Chondrocyte (in vitro differentiated cells): ENCODE results near the gene SOCS4. TPM values are rescaled to one million over a fixed set of nuclear protein-coding genes. Genes with fewer than 3 reads are reported as not detected.
"Not testable (repeated sequence)": the region's sequence is repeated elsewhere in the genome, so short reads cannot be mapped to it uniquely, and the experiment has no call there.

ENCODE experiments used
- DNase-seq: peaks from one replicate; pipeline ENCODE4 v3.0.0; 2021; ENCODE audit warnings: mixed read lengths, low spot score
- H3K27ac Mint-ChIP-seq: one replicate; pipeline ENCODE4 v1.8.0; 2021; ENCODE audit warnings: mild to moderate bottlenecking, moderate library complexity, mixed read lengths; ENCODE audit not compliant: unreplicated experiment
- H3K27me3 Mint-ChIP-seq: 2 replicates; pipeline ENCODE4 v1.8.0; 2021; ENCODE audit warnings: low read depth, mixed read lengths
- H3K36me3 Mint-ChIP-seq: 2 replicates; pipeline ENCODE4 v1.8.0; 2021; ENCODE audit warnings: low read depth, mixed read lengths
- H3K4me1 Mint-ChIP-seq: 2 replicates; pipeline ENCODE4 v1.8.0; 2021; ENCODE audit warnings: low read depth, mild to moderate bottlenecking, mixed read lengths
- H3K4me3 Mint-ChIP-seq: one replicate; pipeline ENCODE4 v1.8.0; 2021; ENCODE audit warnings: mild to moderate bottlenecking, moderate library complexity, mixed read lengths; ENCODE audit not compliant: unreplicated experiment
- H3K9me3 Mint-ChIP-seq: 2 replicates; pipeline ENCODE4 v1.8.0; 2021; ENCODE audit warnings: low read depth, mixed read lengths
- total RNA-seq: library from RNA; stranded (reverse); gene quantifications from 3 replicates; pipeline ENCODE4 v1.2.1, GENCODE V29; 2021
- TF ChIP-seq, protein P1 (sequence below): fragments of 200-600 bp; sonication (generic); IDR thresholded peaks from 2 replicates; pipeline ENCODE4 v1.5.0; 2021; ENCODE audit warnings: antibody characterized with exemption, mild to moderate bottlenecking, moderate library complexity

Gene SOCS4
- total RNA-seq, 1 donor from 2014 or later = 25.0 TPM

GRCh38 chr14:55028066-55028465, 1.0 kb downstream of the SOCS4 start:
- H3K36me3 Mint-ChIP-seq = no peaks in the 10 kb centered on the region
- TF ChIP-seq, protein P1, sequence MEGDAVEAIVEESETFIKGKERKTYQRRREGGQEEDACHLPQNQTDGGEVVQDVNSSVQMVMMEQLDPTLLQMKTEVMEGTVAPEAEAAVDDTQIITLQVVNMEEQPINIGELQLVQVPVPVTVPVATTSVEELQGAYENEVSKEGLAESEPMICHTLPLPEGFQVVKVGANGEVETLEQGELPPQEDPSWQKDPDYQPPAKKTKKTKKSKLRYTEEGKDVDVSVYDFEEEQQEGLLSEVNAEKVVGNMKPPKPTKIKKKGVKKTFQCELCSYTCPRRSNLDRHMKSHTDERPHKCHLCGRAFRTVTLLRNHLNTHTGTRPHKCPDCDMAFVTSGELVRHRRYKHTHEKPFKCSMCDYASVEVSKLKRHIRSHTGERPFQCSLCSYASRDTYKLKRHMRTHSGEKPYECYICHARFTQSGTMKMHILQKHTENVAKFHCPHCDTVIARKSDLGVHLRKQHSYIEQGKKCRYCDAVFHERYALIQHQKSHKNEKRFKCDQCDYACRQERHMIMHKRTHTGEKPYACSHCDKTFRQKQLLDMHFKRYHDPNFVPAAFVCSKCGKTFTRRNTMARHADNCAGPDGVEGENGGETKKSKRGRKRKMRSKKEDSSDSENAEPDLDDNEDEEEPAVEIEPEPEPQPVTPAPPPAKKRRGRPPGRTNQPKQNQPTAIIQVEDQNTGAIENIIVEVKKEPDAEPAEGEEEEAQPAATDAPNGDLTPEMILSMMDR = no peak
- peak overlapping the region; percentile 95 for H3K27ac Mint-ChIP-seq
- no peaks in the 10 kb centered on the region for H3K27me3 Mint-ChIP-seq
- H3K4me3 Mint-ChIP-seq = peak overlapping the region; percentile 92
- no peak for DNase-seq
- H3K9me3 Mint-ChIP-seq = no peaks in the 10 kb centered on the region
- peaks cover 51% of the 10 kb centered on the region for H3K4me1 Mint-ChIP-seq

- TF ChIP-seq, protein P1 = no peak
- no peaks in the 10 kb centered on the region for H3K9me3 Mint-ChIP-seq
- peak overlapping the region; percentile 92 for H3K4me3 Mint-ChIP-seq
- H3K36me3 Mint-ChIP-seq = no peaks in the 10 kb centered on the region
- H3K27me3 Mint-ChIP-seq = no peaks in the 10 kb centered on the region
- peak overlapping the region; percentile 95 for H3K27ac Mint-ChIP-seq
- peaks cover 54% of the 10 kb centered on the region for H3K4me1 Mint-ChIP-seq
- no peak for DNase-seq
These were observed 1.4 kb downstream of the SOCS4 start for GRCh38 chr14:55028476-55028875.

DNA sequence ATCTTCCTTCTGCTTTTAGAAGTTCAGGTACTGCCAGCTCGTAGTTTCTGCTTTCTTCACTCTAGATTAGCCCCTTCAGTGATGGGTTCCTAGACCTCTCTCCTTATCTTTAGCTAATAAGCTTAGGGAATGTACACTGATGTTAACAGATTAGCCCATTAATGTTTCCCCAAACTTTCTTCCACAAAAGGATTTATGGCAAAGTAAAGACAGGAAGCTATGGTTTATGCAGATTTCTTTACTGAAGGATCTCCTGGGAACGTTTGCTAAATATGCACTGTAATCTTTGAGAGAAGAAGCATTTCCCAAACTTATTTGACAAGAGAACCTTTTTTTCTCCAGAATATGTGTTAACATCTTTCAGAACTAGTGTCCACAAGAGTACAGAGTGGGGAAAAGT, 4.2 kb downstream of the SOCS4 start:
- no peaks in the 10 kb centered on the region for H3K9me3 Mint-ChIP-seq
- H3K36me3 Mint-ChIP-seq = peaks cover 5% of the 10 kb centered on the region
- H3K27ac Mint-ChIP-seq = no peak overlapping the region
- no peak overlapping the region for H3K4me3 Mint-ChIP-seq
- no peaks in the 10 kb centered on the region for H3K27me3 Mint-ChIP-seq
- peaks cover 54% of the 10 kb centered on the region for H3K4me1 Mint-ChIP-seq
- TF ChIP-seq, protein P1 = no peak
- DNase-seq = no peak

- H3K9me3 Mint-ChIP-seq, DNase-seq, H3K4me3 Mint-ChIP-seq, H3K27me3 Mint-ChIP-seq, H3K27ac Mint-ChIP-seq: not testable (repeated sequence)
- H3K36me3 Mint-ChIP-seq = peaks cover 19% of the 10 kb centered on the region
- H3K4me1 Mint-ChIP-seq = peaks cover 16% of the 10 kb centered on the region
These were observed 11.0 kb downstream of the SOCS4 start for GRCh38 chr14:55037995-55038394.

GRCh38 chr14:55038708-55039107, 11.7 kb downstream of the SOCS4 start:
- H3K9me3 Mint-ChIP-seq = no peaks in the 10 kb centered on the region
- TF ChIP-seq, protein P1 = no peak
- H3K36me3 Mint-ChIP-seq = peaks cover 24% of the 10 kb centered on the region
- H3K27me3 Mint-ChIP-seq = no peaks in the 10 kb centered on the region
- peaks cover 11% of the 10 kb centered on the region for H3K4me1 Mint-ChIP-seq
- no peak overlapping the region for H3K27ac Mint-ChIP-seq
- no peak for DNase-seq
- H3K4me3 Mint-ChIP-seq = no peak overlapping the region

DNA sequence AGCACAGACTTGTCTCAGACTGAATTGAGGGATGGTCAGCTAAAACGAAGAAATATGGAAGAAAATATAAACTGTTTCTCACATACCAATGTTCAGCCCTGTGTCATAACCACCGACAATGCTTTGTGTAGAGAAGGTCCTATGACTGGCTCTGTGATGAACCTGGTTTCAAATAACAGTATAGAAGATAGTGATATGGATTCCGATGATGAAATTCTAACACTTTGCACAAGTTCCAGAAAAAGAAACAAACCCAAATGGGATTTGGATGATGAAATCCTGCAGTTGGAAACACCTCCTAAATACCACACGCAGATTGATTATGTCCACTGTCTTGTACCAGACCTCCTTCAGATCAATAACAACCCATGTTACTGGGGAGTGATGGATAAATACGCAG, 16.5 kb downstream of the SOCS4 start:
- TF ChIP-seq, protein P1 = no peak
- Mint-ChIP-seq H3K36me3 (peaks cover 17% of the 10 kb centered on the region), H3K4me1 (peaks cover 3% of the 10 kb centered on the region), H3K27me3 (no peaks in the 10 kb centered on the region), H3K27ac (no peak overlapping the region), H3K9me3 (no peaks in the 10 kb centered on the region), H3K4me3 (no peak overlapping the region)
- DNase-seq = no peak
